AG09309 (cell line): ENCODE measurements around the gene ATP1B3.
"Not testable (repeated sequence)": the region's sequence is repeated elsewhere in the genome, so short reads cannot be mapped to it uniquely, and the experiment has no call there.

ENCODE experiments used
- DNase-seq: peaks from one replicate; pipeline ENCODE4 v3.0.0-alpha.2; 2010; ENCODE audit warnings: low read depth
- H3K4me3 ChIP-seq: 2 replicates; pipeline ENCODE4 v1.5.1; 2011; ENCODE audit warnings: mild to moderate bottlenecking, low read depth, low read length, moderate library complexity; ENCODE audit not compliant: control insufficient read depth
- TF ChIP-seq, protein P1 (sequence below): IDR thresholded peaks from 2 replicates; pipeline ENCODE4 v1.5.1; 2011; ENCODE audit warnings: mild to moderate bottlenecking, low read depth, low read length, inconsistent platforms; ENCODE audit not compliant: insufficient read depth, control insufficient read depth; ENCODE audit errors: missing control alignments

ATP1B3 gene

DNA sequence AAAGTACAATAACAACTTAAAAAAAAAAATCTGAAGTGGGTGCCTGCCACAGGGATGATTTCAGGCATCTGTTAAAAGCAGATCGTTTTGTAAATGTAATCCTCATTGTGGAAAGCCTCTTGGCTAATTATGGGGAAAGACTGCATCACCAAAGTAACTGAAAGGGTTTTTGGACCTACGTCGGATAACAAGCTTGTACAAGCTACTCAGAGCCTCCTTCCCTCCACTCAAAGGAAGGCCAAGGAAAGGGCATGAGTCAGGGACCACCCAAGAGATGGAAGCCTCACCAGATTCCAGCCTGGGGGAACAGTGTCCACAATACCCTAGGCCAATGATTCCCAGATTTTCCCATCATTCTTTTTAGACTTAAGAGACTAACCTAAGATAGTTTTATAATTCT, 84.3 kb downstream of the ATP1B3 start:
- peak; percentile 32 for DNase-seq

DNA sequence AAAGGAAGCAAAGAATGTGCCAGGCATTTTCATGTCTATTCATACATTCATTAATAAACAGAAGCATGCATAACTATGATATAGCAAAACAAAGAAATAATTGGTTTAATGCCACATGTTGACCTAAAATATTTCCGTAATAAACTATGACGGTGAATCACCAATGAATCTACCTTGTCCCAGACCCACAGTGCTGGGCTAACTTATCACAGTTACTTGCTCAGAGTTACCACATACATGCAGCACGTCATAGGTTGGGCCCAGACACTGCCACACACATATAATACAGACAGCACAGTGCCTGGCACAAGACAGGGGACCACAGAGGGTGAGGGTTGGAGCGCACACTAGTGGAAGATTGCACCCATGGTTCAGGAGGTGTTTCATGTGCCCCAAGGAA, 86.9 kb downstream of the ATP1B3 start:
- no peak overlapping the region for H3K4me3 ChIP-seq
- no peak for DNase-seq

More for the DNA sequence above, 84.3 kb downstream of the ATP1B3 start:
- H3K4me3 ChIP-seq: no peak overlapping the region
- TF ChIP-seq, protein P1, sequence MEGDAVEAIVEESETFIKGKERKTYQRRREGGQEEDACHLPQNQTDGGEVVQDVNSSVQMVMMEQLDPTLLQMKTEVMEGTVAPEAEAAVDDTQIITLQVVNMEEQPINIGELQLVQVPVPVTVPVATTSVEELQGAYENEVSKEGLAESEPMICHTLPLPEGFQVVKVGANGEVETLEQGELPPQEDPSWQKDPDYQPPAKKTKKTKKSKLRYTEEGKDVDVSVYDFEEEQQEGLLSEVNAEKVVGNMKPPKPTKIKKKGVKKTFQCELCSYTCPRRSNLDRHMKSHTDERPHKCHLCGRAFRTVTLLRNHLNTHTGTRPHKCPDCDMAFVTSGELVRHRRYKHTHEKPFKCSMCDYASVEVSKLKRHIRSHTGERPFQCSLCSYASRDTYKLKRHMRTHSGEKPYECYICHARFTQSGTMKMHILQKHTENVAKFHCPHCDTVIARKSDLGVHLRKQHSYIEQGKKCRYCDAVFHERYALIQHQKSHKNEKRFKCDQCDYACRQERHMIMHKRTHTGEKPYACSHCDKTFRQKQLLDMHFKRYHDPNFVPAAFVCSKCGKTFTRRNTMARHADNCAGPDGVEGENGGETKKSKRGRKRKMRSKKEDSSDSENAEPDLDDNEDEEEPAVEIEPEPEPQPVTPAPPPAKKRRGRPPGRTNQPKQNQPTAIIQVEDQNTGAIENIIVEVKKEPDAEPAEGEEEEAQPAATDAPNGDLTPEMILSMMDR: no peak

DNA sequence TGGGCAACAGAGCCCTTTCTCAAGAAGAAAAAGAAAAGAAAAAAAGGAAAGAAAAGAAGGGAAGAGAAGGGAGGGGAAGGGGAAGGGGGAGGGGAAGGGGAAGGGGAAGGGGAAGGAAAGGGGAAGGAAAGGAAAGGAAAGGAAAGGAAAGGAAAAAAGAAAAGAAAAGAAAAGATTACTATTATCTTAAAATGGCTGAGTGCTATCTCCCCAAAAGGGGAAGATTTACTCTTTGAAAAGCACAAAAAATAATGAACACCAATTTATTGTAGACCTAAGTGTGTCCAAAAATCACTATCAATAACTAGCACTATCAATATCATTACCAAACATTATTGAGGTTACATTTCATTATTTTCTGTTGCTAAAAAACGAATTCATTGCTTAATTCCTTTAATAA, 89.0 kb downstream of the ATP1B3 start:
- TF ChIP-seq, protein P1: no peak
- H3K4me3 ChIP-seq: no peak overlapping the region

More for the DNA sequence above, 86.9 kb downstream of the ATP1B3 start:
- TF ChIP-seq, protein P1: no peak

DNA sequence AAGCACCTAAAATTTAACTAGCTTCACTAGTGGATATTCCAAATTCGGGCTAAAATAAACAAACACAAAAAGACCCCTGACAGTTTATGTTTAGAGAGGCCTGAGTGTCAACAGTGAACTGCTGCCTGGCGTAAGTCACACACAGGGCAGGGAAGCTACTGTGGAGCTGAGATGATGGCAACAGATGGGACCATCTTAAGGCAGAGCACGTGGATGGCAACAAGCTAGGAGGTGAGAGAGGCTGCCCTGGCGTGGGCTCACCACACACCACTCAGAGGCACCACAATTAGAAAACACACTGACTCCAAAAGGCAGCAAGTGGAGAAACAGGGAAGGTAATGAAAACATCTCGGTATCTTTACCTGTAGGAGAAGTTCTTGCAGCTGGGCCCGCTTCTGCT, 93.3 kb downstream of the ATP1B3 start:
- no peak for DNase-seq
- TF ChIP-seq, protein P1: no peak
- no peak overlapping the region for H3K4me3 ChIP-seq

More for the DNA sequence above, 89.0 kb downstream of the ATP1B3 start:
- DNase-seq: no peak

DNA sequence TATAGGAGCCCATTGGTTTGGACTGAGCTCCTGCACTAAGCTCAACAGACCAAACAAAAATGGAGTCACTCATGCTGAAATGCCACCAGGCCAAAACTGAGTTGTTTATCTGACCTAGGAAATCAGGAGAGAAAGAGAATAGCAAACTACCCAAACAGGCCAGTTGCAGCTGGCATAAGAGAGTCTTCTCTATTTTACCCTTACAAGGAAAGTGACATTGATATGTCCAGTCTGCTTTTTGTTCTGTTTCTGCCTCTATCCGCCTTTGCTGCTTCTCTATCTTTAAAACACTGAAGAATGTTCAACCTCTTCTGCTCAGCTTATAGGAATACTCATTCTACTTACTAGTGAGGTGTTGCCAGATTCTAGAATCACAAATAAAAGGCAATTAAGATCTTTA, 95.1 kb downstream of the ATP1B3 start:
- DNase-seq: no peak
- TF ChIP-seq, protein P1: no peak

DNA sequence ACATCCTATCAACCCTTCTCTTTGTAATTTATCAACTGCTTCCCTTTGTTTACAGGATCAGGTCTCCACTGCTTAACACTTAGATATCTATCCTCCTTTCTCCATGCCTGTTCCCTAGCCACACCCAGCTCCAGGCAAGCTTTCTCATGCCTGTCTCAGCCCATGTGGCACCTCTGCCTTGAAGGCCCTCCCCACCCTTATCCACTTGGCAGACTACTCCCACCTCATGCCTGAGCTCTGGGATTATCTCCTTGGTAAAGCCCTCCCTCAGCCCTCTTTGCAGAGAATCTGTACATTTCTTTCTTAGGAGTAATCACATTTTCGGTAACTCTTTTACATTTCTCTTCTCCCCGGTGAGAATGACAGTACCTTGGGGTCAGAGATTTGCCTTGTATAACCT, 96.0 kb downstream of the ATP1B3 start:
- TF ChIP-seq, protein P1: no peak
- no peak overlapping the region for H3K4me3 ChIP-seq
- no peak for DNase-seq

More for the DNA sequence above, 95.1 kb downstream of the ATP1B3 start:
- H3K4me3 ChIP-seq: no peak overlapping the region

DNA sequence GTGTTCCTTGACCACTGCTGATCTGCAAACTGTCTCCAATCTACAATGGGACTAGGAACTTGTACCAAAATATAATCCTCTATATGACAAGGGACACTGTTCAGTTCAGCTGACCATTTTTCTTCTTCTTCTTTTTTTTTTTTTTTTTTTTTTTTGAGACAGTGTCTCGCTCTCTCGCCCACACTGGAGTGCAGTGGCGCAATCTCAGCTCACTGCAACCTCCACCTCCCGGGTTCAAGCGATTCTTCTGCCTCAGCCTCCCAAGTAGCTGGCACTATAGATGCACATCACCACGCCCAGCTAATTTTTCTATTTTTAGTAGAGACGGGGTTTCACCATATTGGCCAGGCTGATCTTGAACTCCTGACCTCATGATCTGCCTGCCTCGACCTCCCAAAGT, 98.3 kb downstream of the ATP1B3 start:
- H3K4me3 ChIP-seq, DNase-seq: not testable (repeated sequence)
